CD4-positive, alpha-beta T cell treated with Interleukin-2 at 100 ng/mL for 4 hours (primary cell): ENCODE data around the gene SFTA2.
A peak's percentile ranks its signal among the peaks of the same experiment; 100 is the strongest.
"Not testable (repeated sequence)": the region's sequence is repeated elsewhere in the genome, so short reads cannot be mapped to it uniquely, and the experiment has no call there.

Experiments
- DNase-seq: peaks from one replicate; pipeline ENCODE4 v3.0.0-alpha.2; 2020; ENCODE audit warnings: low spot score

The SFTA2 gene

GRCh38 chr6:30931969-30932645, at the start of gene SFTA2:
TSS of gene SFTA2 (minus strand) at chr6:30932170. CDS start at chr6:30932096, 74 bp downstream.
- DNase-seq: no peak

- DNase-seq: no peak
These were observed 47.7 kb upstream of the SFTA2 start for GRCh38 chr6:30979690-30980089.

GRCh38 chr6:30979141-30979540, 47.2 kb upstream of the SFTA2 start:
- DNase-seq: no peak

- no peak for DNase-seq
These were observed 42.7 kb upstream of the SFTA2 start for GRCh38 chr6:30974490-30975252.

- no peak for DNase-seq
These were observed 40.8 kb upstream of the SFTA2 start for GRCh38 chr6:30972816-30973215.

- no peak for DNase-seq
These were observed 39.0 kb upstream of the SFTA2 start for GRCh38 chr6:30970946-30971345.

- not testable (repeated sequence) for DNase-seq
These were observed 37.2 kb upstream of the SFTA2 start for GRCh38 chr6:30969171-30969570.

- no peak for DNase-seq
These were observed 34.2 kb upstream of the SFTA2 start for GRCh38 chr6:30966154-30966553.

GRCh38 chr6:30965140-30965601, 33.2 kb upstream of the SFTA2 start:
- DNase-seq: no peak

GRCh38 chr6:30964075-30964474, 32.1 kb upstream of the SFTA2 start:
- DNase-seq: peak; percentile 31

- no peak for DNase-seq
These were observed 31.7 kb upstream of the SFTA2 start for GRCh38 chr6:30963641-30964040.

GRCh38 chr6:30962716-30963115, 30.7 kb upstream of the SFTA2 start:
- DNase-seq: no peak

- DNase-seq: no peak
These were observed 29.1 kb upstream of the SFTA2 start for GRCh38 chr6:30960907-30961673.

GRCh38 chr6:30957716-30958115, 25.7 kb upstream of the SFTA2 start:
- DNase-seq: no peak

- DNase-seq: peak; percentile 69
These were observed 23.5 kb upstream of the SFTA2 start for GRCh38 chr6:30955367-30956042.

- no peak for DNase-seq
These were observed 22.8 kb upstream of the SFTA2 start for GRCh38 chr6:30954631-30955366.

- DNase-seq: no peak
These were observed 20.0 kb upstream of the SFTA2 start for GRCh38 chr6:30951907-30952469.

GRCh38 chr6:30948811-30949210, 16.8 kb upstream of the SFTA2 start:
- no peak for DNase-seq

GRCh38 chr6:30947231-30947630, 15.3 kb upstream of the SFTA2 start:
- DNase-seq: no peak

- DNase-seq: no peak
These were observed 13.3 kb upstream of the SFTA2 start for GRCh38 chr6:30945281-30945680.

- DNase-seq: no peak
These were observed 12.1 kb upstream of the SFTA2 start for GRCh38 chr6:30944051-30944450.
